GM18873 (cell line): ENCODE data around the gene ORAI2.
"Not testable (repeated sequence)": the region's sequence is repeated elsewhere in the genome, so short reads cannot be mapped to it uniquely, and the experiment has no call there.

ENCODE experiments used
- ATAC-seq: cut with Tn5 transposase; IDR thresholded peaks from one replicate; pipeline ENCODE4 v1.9.1; 2021; ENCODE audit warnings: mild to moderate bottlenecking, moderate library complexity, moderate number of reproducible peaks; ENCODE audit not compliant: unreplicated experiment, low FRiP score

ORAI2 gene

DNA sequence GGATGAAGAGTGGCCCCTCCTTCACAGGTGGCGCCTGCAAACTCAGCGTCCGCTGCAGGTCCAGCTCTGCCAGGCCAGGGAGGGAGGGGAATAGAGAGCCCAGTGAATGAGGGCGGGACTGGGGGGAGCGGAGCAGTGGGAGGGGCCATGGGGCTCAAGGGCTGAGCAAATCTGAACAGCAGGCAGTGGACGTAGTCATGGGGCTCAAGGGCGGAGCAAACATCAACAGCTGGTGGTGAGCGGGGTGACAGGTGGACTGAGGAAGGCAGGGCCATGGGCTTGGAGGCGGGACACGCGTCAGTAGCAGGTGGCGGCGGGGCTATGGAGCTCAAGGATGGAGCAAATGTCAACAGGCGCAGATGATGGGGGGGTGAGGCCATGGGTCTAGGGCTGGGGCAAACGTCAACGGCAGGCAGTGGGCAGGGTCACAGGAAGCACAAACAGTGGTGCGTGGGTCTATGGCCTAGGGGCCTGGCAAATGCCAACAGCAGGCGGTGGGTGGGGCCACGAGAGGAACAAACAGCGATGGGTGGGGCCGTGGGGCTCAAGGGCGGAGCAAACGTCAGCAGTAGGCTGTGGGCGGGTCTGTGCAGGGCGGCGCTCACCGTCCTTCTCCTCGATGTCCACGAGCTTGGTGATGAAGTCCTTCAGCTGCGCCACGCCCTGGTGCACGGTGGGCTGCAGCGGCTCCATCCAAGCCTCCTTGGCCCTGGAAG, 60.0 kb downstream of the ORAI2 start:
- ATAC-seq = not testable (repeated sequence)

DNA sequence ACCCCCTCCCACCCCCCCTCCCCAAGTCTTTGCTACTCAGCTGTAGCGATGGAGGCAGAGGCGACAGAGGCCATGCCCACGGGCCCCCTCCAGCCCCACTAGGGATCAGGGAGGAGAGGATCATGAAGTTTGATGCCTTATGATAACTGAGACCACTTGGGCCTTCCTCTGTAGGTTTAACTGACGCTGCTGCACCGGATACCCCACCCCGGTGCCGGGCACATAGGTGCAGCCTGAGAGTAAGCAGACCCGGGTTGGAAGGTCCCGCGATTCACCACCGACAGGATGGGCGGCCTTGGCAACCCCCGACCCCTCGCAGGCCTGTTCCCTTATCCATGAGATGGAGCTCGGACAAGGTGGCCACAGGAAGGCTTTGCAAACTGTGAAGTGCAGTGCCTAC, 60.7 kb downstream of the ORAI2 start:
- not testable (repeated sequence) for ATAC-seq

DNA sequence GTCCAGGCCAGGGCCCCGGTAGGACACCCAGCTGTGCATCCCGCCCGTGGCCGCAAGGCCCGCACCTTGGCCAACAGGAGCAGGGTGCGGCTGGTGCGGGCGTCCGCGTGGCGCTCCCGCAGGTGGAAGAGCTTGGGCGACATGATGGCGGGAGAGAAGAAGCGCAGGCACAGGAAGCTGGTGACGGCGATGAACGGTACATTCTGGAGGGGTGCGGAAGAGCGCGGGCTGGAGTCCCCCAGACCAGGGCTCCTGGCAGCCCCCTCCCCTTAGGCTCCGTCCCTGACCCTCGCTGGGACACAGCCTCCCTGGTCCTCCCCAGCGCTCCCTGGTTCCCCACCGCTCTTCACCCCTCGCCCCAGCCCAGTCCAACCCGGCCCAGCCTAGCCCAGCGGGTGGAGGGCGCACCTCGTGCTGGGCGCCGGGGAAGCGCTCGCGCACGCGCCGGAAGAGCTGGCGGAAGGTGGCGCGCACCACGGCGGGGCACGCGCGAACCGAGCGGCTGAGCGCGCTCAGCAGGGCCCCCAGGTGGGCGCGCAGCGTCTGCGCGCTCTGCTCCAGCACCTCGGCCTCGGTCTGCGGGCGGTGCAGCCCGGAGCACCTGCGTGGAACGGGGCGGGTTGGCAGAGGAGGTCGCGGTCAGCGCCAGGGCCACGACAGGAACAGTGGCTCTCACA, 61.2 kb downstream of the ORAI2 start:
- ATAC-seq = peak; percentile 52

DNA sequence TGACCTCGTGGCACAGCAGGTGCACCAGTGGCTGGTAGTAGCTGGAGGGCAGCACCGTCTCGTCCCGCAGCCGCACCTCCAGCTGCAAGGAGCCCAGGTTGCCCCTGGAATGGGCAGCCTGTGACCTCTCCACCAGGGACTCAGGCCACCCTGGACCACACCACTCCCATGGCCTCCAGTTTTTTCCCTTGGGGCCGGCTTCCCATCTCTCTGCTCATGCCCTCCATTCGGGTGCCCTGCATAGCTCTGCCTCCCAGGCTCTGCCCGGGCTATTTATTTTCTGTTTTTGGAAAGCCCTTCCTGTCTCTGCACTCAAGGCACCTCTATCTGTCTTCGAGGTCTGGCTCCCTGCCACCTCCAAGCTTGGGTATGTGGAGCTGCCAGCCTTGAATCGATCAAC, 63.5 kb downstream of the ORAI2 start:
- ATAC-seq = not testable (repeated sequence)

DNA sequence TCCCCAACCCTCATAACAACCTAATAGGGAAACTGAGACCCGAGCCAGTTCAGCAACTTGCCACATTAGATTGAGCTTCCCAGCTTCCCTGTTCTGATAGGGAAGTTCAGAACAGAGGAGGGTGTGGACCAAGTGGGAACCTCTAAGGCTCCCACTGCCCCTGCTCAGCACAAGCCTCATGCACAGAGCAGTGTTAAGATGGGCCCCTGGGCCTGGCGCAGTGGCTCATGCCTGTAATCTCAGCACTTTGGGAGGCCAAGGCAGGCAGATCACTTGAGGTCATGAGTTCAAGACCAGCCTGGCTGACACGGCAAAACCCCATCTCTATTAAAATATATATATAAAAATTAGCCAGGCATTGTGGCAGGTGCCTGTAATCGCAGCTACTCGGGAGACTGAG, 63.9 kb downstream of the ORAI2 start:
- ATAC-seq = not testable (repeated sequence)

DNA sequence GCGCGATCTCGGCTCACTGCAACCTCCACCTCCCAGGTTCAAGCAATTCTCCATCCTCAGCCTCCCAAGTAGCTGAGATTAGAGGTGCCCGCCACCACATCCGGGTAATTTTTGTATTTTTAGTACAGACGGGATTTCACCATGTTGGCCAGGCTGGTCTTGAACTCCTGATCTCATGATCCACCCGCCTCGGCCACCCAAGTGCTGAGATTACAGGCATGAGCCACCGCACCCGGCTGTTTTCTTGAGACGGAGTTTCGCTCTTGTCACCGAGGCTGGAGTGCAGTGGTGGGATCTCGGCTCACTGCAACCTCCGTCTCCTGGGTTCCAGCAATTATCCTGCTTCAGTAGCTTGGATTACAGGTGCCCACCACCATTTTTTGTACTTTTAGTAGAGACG, 64.9 kb downstream of the ORAI2 start:
- not testable (repeated sequence) for ATAC-seq

DNA sequence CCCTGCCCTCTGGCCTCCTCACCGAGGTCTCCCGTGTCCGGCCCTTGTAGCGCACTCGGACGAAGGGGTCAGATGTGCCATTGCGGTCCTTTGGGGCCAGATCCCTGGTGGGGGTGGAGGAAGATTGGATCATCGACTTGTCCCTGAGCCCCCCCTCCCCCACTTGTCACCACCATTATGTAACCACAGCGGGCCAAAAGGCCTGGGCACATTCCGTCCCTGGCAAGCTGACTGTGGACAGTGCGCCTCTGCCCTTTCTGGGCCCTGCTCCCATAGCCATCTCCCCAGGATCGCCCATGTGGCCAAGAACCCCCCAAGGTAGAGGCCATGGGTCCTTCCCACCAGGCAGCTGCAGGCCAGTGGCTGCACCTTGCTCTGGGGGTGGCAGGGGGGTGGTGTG, 69.8 kb downstream of the ORAI2 start:
- ATAC-seq = not testable (repeated sequence)

DNA sequence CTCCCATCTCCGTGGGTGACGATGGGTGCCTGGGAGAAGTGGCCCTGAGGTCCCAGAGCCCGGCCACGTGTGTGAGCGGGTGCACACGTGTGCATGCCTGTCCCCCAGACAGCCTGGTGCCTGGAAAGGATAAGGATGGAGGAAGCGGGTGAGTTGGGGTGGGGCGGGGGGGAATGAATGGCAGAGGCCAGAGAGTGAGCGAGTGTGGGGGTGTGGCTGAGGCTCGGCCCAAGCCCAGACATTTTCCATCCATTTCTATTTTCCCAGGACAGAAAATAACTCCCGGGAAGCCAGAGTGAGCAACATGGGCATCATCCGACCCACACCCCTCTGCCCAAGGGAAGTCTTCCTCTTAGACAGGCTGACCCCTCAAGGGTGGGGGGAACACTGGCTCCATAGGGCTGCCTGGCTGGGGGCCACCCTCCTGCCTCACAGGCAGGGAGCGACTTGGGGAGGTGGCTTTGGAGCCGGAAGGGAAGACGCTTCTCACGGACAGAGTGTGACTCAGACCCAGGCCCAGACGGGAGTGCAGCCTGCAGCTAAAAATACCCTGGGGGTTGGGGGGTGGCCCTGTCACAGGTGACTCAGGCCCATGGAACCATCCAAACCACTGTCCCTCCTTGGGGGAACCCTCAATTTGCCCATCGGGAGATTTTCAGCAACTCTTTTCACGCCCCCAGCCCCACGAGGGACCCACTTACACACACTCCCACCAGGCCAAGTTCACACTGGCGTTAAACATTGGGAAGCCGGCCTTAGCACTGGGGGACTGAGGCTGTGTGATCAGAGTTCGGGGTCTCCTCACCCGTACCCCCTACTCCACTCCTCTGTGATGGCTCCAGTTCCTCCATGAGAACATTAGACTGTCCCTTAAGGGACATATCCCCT, 72.2 kb downstream of the ORAI2 start:
- not testable (repeated sequence) for ATAC-seq
